Stomach (tissue), 9 donors: Measurements from ENCODE around the gene NTRK3. TPM values are rescaled to one million over a fixed set of nuclear protein-coding genes. Genes with fewer than 3 reads are reported as not detected.

Source experiments
- DNase-seq, 2 donors: peaks; one replicate each; pipeline versions ENCODE4 v3.0.0 to v3.0.0-alpha.2; 2013 to 2019
- H3K27ac ChIP-seq, 5 donors: fragments of 200-600 bp in 4 of 5; sonication (generic) in 4 of 5; one replicate each; pipeline ENCODE4 v1.5.1; 2013 to 2019; ENCODE audit warnings: mild to moderate bottlenecking in 1 of 5, moderate library complexity in 1 of 5
- H3K27me3 ChIP-seq, 3 donors: fragments of 200-600 bp; sonication (generic); one replicate each; pipeline ENCODE4 v1.5.1; 2017 to 2019; ENCODE audit warnings: mixed run types in 1 of 3
- H3K36me3 ChIP-seq, 4 donors: fragments of 200-600 bp; sonication (generic); 1 replicate in 3 of 4; 2 replicates in 1 of 4; pipeline ENCODE4 v1.5.1; 2016 to 2019
- H3K4me1 ChIP-seq, 4 donors: fragments of 200-600 bp; sonication (generic); one replicate each; pipeline ENCODE4 v1.5.1; 2016 to 2019
- H3K4me3 ChIP-seq, 4 donors: fragments of 200-600 bp; sonication (generic) in 3 of 4; one replicate each; pipeline ENCODE4 v1.5.1; 2016 to 2019; ENCODE audit warnings: mild to moderate bottlenecking in 1 of 4
- H3K9me3 ChIP-seq, 4 donors: fragments of 200-600 bp; sonication (generic); one replicate each; pipeline ENCODE4 v1.5.1; 2016 to 2019
- EP300 ChIP-seq: sonication (generic); formaldehyde crosslinking; IDR thresholded peaks from one replicate; pipeline ENCODE4 v1.6.1; 2017; ENCODE audit warnings: antibody characterized with exemption
- POLR2A ChIP-seq, 4 donors: fragments of 450-650 bp; IDR thresholded peaks; one replicate each; pipeline ENCODE4 v1.6.1; 2016; ENCODE audit warnings: antibody characterized with exemption in 4 of 4, control low read depth in 2 of 4, mild to moderate bottlenecking in 1 of 4, moderate library complexity in 1 of 4
- POLR2AphosphoS5 ChIP-seq, 3 donors: sonication (generic); formaldehyde crosslinking; IDR thresholded peaks; one replicate each; pipeline ENCODE4 v1.6.1; 2016; ENCODE audit warnings: antibody characterized with exemption in 3 of 3
- WGBS, 5 donors: extraction: QIAGEN DNeasy Blood & Tissue Kit in 3 of 5; methylation state at CpG; one replicate each; pipeline versions ENCODE4 v1.1.5 to v1.1.7; 2013 to 2018; 5-methylcytosine and 5-hydroxymethylcytosine counted together
- intact Hi-C: fragments of 100-400 bp; cut with DNase I; formaldehyde crosslinking; loops from one replicate; pipeline ENCODE4 v1.15.1; 2023; ENCODE audit warnings: low total_unique reads
- polyA plus RNA-seq, 3 donors: library from polyadenylated mRNA; stranded (reverse); fragments of 200-250 nt; gene quantifications; one replicate each; pipeline ENCODE4 v1.2.3, GENCODE V29; 2013
- total RNA-seq, 5 donors: library from RNA; depleted of rRNA; stranded (reverse); fragments of >200 nt; gene quantifications; one replicate each; pipeline versions ENCODE4 v1.1.0 to v1.2.3, GENCODE V29; 2014 to 2016
- TF ChIP-seq, protein P1 (sequence below), 7 experiments: fragments of 450-650 bp in 4 of 7; fragments of 200-600 bp in 3 of 7; sonication (generic) in 3 of 7; IDR thresholded peaks; one replicate each; pipeline ENCODE4 v1.5.1; 2016 to 2019; ENCODE audit warnings: antibody characterized with exemption in 7 of 7, control low read depth in 2 of 7, mild to moderate bottlenecking in 1 of 7
- donor health status: healthy with polysubstance abuse.
- donor health status: Bipolar disorder and iron deficiency.
- donor health status: healthy.

Gene NTRK3
- total and polyA plus RNA-seq, 8 donors: under 0.01 to 18.2 (median 1.0) TPM; not detected in 1

DNA sequence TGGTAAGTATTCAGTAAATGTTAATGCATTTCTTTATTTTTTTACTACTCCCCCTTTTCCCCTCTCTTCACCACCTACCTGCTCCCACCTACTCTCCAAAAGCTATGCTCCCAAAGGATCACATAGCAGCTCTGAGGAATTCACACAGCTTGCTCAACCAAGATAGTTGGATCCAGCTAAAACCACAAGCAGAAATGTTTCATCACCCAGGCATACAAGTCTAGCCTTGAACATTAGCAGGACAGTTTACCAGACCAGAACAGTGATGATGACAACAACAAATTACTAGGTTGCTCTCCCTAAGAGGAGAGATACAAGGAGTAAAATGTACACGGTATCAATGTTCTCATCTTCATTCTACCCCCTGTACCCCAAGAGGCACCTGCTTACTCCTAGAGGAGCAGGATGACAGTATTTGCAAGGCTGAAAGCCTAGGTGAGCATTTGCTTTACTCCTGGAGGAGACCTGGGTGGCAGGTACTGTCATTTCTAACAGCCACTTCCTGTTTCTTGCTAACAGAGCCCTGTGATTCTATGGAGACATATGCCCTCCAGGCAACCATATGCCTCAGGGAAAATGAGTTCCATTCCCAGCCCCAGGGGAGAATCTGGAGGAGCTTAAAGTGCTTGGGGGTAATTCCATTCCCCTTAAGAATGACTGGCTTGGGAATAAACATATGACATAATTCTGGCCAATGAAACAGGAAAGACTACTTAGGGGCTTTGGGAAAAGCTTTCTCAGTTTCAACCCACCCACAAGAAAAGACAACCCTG, 237.5 kb downstream of the NTRK3 start:
- Histone ChIP-seq H3K4me3 (no peak overlapping the region), H3K27ac (no peak overlapping the region), H3K9me3 (no peaks in the 10 kb centered on the region), H3K4me1 (peaks cover 0 to 12% (median 2%) of the 10 kb centered on the region in 4 donors), H3K27me3 (peaks cover 0 to 5% (median 0%) of the 10 kb centered on the region in 3 donors), H3K36me3 (no peaks in the 10 kb centered on the region)
- intact Hi-C loops: no loop called here
- DNase-seq: no peak
- WGBS, 5 donors: 75 to 98% (median 87%) methylated on average over 1 of the region's 1 CpG
- TF ChIP-seq, protein P1, sequence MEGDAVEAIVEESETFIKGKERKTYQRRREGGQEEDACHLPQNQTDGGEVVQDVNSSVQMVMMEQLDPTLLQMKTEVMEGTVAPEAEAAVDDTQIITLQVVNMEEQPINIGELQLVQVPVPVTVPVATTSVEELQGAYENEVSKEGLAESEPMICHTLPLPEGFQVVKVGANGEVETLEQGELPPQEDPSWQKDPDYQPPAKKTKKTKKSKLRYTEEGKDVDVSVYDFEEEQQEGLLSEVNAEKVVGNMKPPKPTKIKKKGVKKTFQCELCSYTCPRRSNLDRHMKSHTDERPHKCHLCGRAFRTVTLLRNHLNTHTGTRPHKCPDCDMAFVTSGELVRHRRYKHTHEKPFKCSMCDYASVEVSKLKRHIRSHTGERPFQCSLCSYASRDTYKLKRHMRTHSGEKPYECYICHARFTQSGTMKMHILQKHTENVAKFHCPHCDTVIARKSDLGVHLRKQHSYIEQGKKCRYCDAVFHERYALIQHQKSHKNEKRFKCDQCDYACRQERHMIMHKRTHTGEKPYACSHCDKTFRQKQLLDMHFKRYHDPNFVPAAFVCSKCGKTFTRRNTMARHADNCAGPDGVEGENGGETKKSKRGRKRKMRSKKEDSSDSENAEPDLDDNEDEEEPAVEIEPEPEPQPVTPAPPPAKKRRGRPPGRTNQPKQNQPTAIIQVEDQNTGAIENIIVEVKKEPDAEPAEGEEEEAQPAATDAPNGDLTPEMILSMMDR (IDR thresholded peaks at IDR 0.05): no peak
- TF ChIP-seq EP300: no peak
- no peak for TF ChIP-seq POLR2AphosphoS5 (IDR thresholded peaks at IDR 0.05)
- TF ChIP-seq POLR2A (IDR thresholded peaks at IDR 0.05): no peak

DNA sequence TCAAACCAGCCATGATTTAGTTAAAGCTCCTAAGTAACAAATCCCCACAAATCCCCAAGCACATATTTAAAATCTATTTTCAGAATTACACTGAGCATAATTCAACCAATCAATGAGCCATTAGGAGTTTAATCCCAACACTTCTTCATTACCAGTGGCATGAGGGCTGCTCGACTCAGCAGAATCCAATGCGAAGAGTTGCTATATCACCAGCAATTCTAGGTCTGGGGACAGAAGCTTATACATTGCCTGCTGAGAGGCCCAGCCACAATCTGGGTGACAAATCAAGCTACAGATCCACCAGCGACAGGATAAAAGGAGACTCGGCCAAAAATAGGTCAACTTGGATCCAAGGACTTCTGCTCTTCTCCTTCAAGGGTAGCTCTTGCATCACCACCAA, 238.8 kb downstream of the NTRK3 start:
- Histone ChIP-seq H3K9me3 (no peaks in the 10 kb centered on the region), H3K27me3 (peaks cover 0 to 5% (median 0%) of the 10 kb centered on the region in 3 donors), H3K4me3 (no peak overlapping the region), H3K27ac (no peak overlapping the region), H3K36me3 (no peaks in the 10 kb centered on the region), H3K4me1 (peaks cover 0 to 17% (median 2%) of the 10 kb centered on the region in 4 donors)
- TF ChIP-seq POLR2AphosphoS5 (IDR thresholded peaks at IDR 0.05): no peak
- TF ChIP-seq, protein P1 (IDR thresholded peaks at IDR 0.05): no peak
- no peak for TF ChIP-seq POLR2A (IDR thresholded peaks at IDR 0.05)
- TF ChIP-seq EP300: no peak
- intact Hi-C loops: no loop called here
- no peak for DNase-seq
- WGBS, 5 donors: 89 to 100% (median 92%) methylated on average over 1 to 4 of the region's 4 CpGs

DNA sequence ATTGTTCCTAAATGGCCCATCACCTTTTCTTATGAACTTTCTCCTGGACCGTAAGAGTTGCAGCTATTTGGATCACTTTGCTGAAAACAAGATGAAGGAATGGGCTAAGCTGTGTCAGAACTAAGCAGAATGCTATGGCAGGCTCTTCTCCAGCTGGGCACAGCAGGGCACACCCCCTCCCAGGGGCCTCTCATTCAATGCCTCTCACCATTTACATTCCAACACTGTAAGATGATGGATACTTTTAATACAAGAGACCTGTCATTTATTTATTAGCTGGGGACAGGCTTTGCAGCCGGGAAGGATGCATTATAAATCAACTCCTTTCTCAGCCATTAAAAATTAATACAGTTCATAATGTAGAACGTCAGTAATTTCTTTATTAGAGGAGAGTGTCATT, 240.1 kb downstream of the NTRK3 start:
- TF ChIP-seq, protein P1 (IDR thresholded peaks at IDR 0.05): no peak
- TF ChIP-seq EP300: no peak
- TF ChIP-seq POLR2A (IDR thresholded peaks at IDR 0.05): no peak
- no peak for TF ChIP-seq POLR2AphosphoS5 (IDR thresholded peaks at IDR 0.05)
- no peak for DNase-seq
- Histone ChIP-seq H3K27me3 (peaks cover 0 to 5% (median 0%) of the 10 kb centered on the region in 3 donors), H3K4me3 (no peak overlapping the region), H3K4me1 (peaks cover 0 to 29% (median 2%) of the 10 kb centered on the region in 4 donors), H3K36me3 (no peaks in the 10 kb centered on the region), H3K9me3 (no peaks in the 10 kb centered on the region), H3K27ac (no peak overlapping the region)
- intact Hi-C loops: no loop called here
- WGBS, 5 donors: 60 to 75% (median 69%) methylated on average over 3 of the region's 3 CpGs

DNA sequence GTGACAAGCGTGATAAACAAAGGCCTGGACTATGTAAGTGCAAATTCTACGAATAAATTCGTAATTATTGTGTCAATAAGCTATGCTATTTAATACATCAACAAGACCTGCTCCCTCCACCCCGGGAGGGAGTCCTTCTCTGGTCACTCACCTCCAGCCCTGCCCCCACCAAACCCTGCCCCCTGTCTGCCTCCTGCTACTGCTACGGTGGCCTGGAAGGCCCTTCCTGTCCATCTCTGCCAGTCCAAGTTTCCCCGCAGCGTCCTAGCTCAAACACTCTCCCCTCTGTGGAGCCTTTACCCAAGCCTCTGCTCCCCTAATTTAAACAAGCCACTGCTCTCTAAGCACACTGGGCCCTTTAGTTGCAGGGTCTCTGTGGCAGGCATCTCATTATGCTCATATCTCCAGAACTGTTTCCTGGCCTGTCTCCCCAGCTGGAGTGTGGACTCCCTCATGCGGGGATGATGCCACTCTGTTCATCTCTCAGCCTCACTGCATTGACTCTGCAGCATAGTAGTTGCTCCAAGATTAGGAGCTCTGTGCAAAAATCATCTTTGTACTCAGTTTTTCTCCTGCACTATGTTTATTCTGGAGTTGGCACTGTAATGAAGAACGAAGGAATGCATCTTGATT, 241.2 kb downstream of the NTRK3 start:
- WGBS, 5 donors: 45 to 58% (median 52%) methylated on average over 9 of the region's 9 CpGs
- Histone ChIP-seq H3K4me3 (no peak overlapping the region), H3K27me3 (peaks cover 0 to 5% (median 0%) of the 10 kb centered on the region in 3 donors), H3K4me1 (peaks cover 0 to 29% (median 2%) of the 10 kb centered on the region in 4 donors), H3K27ac (peak overlapping the region in 1 of 5 donors; percentile 10), H3K9me3 (no peaks in the 10 kb centered on the region), H3K36me3 (no peaks in the 10 kb centered on the region)
- peak in 1 of 2 donors; percentile 9 for DNase-seq
- no peak for TF ChIP-seq POLR2AphosphoS5 (IDR thresholded peaks at IDR 0.05)
- TF ChIP-seq, protein P1 (IDR thresholded peaks at IDR 0.05): no peak
- TF ChIP-seq EP300: no peak
- TF ChIP-seq POLR2A (IDR thresholded peaks at IDR 0.05): no peak
- intact Hi-C loops: no loop called here
